AG09309 (cell line): Measurements from ENCODE around the gene HTT-AS.

ENCODE experiments used
- DNase-seq: peaks from one replicate; pipeline ENCODE4 v3.0.0-alpha.2; 2010; ENCODE audit warnings: low read depth
- H3K4me3 ChIP-seq: 2 replicates; pipeline ENCODE4 v1.5.1; 2011; ENCODE audit warnings: mild to moderate bottlenecking, low read depth, low read length, moderate library complexity; ENCODE audit not compliant: control insufficient read depth
- CTCF ChIP-seq: IDR thresholded peaks from 2 replicates; pipeline ENCODE4 v1.5.1; 2011; ENCODE audit warnings: mild to moderate bottlenecking, low read depth, low read length, inconsistent platforms; ENCODE audit not compliant: insufficient read depth, control insufficient read depth; ENCODE audit errors: missing control alignments

HTT-AS gene

GRCh38 chr4:3069661-3070199 is 4.6 kb downstream of the HTT-AS start:
- DNase-seq: no peak
- no peak for TF ChIP-seq CTCF
- no peak overlapping the region for H3K4me3 ChIP-seq

DNA sequence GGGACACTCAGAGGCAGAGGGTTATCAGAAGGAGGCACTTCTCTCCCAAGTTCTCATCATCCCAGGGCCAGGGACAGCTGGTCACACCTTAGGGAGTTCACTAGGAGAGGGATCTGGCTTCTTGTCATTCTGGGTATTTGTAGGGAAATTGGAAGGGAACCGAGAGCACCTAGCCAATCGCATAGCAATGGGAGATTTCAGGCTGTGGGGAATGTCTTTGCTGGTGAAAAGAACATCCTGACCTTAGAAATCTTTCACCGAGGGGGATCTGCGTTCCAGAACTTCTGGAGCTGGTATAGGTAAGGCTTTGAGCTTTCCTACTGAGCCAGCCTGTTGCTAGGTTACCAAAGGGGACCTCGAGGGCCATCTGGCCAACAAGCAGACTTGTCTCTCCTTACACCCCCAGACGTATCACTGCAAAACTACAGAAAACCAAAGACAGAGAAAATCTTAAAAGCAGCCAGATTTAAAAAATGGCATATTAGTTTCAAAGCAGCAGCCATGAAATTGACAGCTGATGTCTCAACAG is 6.8 kb downstream of the HTT-AS start:
- TF ChIP-seq CTCF: no peak
- no peak for DNase-seq
- no peak overlapping the region for H3K4me3 ChIP-seq

GRCh38 chr4:3066836-3067400 is 7.4 kb downstream of the HTT-AS start:
- no peak for DNase-seq
- no peak overlapping the region for H3K4me3 ChIP-seq
- TF ChIP-seq CTCF: no peak

- TF ChIP-seq CTCF: no peak
- no peak for DNase-seq
Observed at GRCh38 chr4:3065551-3065950, 8.8 kb downstream of the HTT-AS start.

GRCh38 chr4:3062471-3062870 is 11.9 kb downstream of the HTT-AS start:
- TF ChIP-seq CTCF: no peak
- DNase-seq: no peak
- no peak overlapping the region for H3K4me3 ChIP-seq

More at GRCh38 chr4:3065551-3065950, 8.8 kb downstream of the HTT-AS start:
- no peak overlapping the region for H3K4me3 ChIP-seq

- TF ChIP-seq CTCF: no peak
- H3K4me3 ChIP-seq: no peak overlapping the region
- no peak for DNase-seq
Observed at GRCh38 chr4:3060946-3061345, 13.4 kb downstream of the HTT-AS start.
